Endothelial cell (in vitro differentiated cells): ENCODE measurements around the gene CSRP3. TPM values are rescaled to one million over a fixed set of nuclear protein-coding genes. Genes with fewer than 3 reads are reported as not detected.

ENCODE experiments used
- DNase-seq: peaks from one replicate; pipeline ENCODE4 v3.0.0; 2021; ENCODE audit warnings: low spot score
- H3K27ac Mint-ChIP-seq: one replicate; pipeline ENCODE4 v1.8.0; 2021; ENCODE audit warnings: mixed read lengths, inconsistent platforms; ENCODE audit not compliant: unreplicated experiment
- H3K27me3 Mint-ChIP-seq: one replicate; pipeline ENCODE4 v1.8.0; 2021; ENCODE audit warnings: mild to moderate bottlenecking, moderate library complexity, mixed read lengths, inconsistent platforms; ENCODE audit not compliant: unreplicated experiment
- H3K36me3 Mint-ChIP-seq: one replicate; pipeline ENCODE4 v1.8.0; 2021; ENCODE audit warnings: mild to moderate bottlenecking, low read depth, mixed read lengths, inconsistent platforms; ENCODE audit not compliant: unreplicated experiment
- H3K4me1 Mint-ChIP-seq: one replicate; pipeline ENCODE4 v1.8.0; 2021; ENCODE audit warnings: mild to moderate bottlenecking, mixed read lengths, inconsistent platforms; ENCODE audit not compliant: unreplicated experiment
- H3K4me3 Mint-ChIP-seq: one replicate; pipeline ENCODE4 v1.8.0; 2021; ENCODE audit warnings: mild to moderate bottlenecking, mixed read lengths, inconsistent platforms; ENCODE audit not compliant: unreplicated experiment
- H3K9me3 Mint-ChIP-seq: one replicate; pipeline ENCODE4 v1.8.0; 2021; ENCODE audit warnings: mixed read lengths, inconsistent platforms; ENCODE audit not compliant: unreplicated experiment
- total RNA-seq: library from RNA; stranded (reverse); fragmentation: NEBNext Ultra II Directional; extraction: Animal tissue kit (Norgen Biotek cat#: 25700); gene quantifications from one replicate; pipeline ENCODE4 v1.2.1, GENCODE V29; 2021; ENCODE audit not compliant: unreplicated experiment
- TF ChIP-seq, protein P1 (sequence below): fragments of 200-600 bp; sonication (generic); IDR thresholded peaks from one replicate; pipeline ENCODE4 v1.5.0; 2021; ENCODE audit warnings: antibody characterized with exemption; ENCODE audit not compliant: unreplicated experiment

CSRP3 gene
- total RNA-seq, 1 donor from 2014 or later: not detected

DNA sequence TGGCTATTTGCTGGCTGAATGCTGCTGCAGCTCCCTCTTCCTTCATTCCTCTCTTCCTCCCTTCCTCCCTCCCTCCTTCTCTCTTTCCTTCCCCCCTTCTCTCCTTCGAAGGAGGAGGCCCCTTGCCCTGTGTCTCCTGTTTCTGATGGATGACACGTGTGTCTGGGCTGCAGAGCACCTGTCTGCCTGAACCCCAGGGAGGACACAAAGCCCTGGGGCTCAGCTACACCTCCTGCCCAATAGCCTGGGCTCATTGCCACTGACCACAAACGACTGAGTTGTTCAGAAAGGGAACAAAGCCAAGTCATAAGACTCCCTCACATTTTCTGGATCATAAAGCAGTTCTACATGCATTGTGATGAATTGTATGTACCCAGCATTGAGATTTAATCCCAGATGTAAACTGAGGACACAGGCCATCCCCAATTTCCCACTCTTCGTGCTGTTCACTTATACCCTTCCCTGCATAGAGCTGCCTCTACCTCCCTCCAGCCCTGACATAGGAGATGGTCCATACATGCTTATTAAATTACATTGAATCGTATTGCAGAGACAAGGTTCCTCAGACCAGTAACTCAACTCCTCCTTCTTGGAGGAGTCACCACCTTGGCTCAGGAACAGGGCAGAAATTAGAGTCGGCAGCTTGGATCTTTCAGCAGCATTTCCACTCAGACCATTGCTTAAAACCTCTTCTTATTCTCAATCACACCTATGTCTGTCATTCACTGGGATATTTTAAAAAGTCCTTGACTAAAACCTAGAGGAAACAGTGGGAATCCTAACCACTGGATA is 1.2 kb downstream of the CSRP3 start:
- no peaks in the 10 kb centered on the region for H3K36me3 Mint-ChIP-seq
- H3K27ac Mint-ChIP-seq: no peak overlapping the region
- no peak overlapping the region for H3K4me3 Mint-ChIP-seq
- peaks cover 3% of the 10 kb centered on the region for H3K27me3 Mint-ChIP-seq
- peaks cover 10% of the 10 kb centered on the region for H3K4me1 Mint-ChIP-seq
- DNase-seq: no peak
- TF ChIP-seq, protein P1, sequence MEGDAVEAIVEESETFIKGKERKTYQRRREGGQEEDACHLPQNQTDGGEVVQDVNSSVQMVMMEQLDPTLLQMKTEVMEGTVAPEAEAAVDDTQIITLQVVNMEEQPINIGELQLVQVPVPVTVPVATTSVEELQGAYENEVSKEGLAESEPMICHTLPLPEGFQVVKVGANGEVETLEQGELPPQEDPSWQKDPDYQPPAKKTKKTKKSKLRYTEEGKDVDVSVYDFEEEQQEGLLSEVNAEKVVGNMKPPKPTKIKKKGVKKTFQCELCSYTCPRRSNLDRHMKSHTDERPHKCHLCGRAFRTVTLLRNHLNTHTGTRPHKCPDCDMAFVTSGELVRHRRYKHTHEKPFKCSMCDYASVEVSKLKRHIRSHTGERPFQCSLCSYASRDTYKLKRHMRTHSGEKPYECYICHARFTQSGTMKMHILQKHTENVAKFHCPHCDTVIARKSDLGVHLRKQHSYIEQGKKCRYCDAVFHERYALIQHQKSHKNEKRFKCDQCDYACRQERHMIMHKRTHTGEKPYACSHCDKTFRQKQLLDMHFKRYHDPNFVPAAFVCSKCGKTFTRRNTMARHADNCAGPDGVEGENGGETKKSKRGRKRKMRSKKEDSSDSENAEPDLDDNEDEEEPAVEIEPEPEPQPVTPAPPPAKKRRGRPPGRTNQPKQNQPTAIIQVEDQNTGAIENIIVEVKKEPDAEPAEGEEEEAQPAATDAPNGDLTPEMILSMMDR: no peak
- no peaks in the 10 kb centered on the region for H3K9me3 Mint-ChIP-seq

DNA sequence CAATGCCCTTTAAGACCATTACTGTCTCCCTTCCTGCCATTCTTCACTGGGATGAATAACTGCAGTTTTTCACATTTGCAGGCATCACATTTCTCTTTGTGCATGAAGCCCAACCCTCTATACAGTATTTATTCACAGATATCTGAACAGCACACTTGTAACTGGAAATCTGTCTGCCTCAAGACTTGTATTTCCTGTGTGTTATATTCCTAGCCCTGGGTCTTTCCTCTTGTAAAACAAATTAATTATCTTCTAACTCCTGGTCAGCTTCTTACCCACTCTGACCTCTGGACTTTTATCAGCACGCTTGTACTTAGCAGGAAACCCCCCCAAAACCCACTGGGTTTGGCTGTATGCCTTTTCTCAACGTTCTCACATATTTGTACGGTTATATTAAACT is 2.0 kb downstream of the CSRP3 start:
- Mint-ChIP-seq H3K9me3 (no peaks in the 10 kb centered on the region), H3K27ac (no peak overlapping the region), H3K36me3 (no peaks in the 10 kb centered on the region), H3K4me1 (peaks cover 10% of the 10 kb centered on the region), H3K4me3 (no peak overlapping the region), H3K27me3 (no peaks in the 10 kb centered on the region)
- TF ChIP-seq, protein P1: no peak
- DNase-seq: no peak

DNA sequence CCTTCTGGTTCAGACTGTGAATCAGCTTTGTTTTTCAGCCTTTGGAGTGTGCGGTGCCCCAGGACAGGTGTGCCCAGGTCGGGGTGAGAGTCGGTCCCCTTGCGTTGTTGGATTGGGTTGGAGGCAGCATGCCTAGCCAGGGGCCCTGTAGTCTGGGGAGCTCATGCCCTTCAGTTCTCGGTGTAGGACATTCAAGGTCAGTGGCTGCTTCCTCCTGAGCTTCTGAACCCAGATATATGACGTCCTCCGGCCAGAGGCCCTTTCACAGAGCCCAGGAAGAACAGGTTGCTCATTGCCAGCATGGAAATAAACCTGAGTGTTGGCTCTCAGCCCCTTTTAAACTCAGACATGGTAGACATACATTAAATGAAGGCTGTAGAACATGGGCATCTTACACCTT is 2.7 kb downstream of the CSRP3 start:
- no peak overlapping the region for H3K27ac Mint-ChIP-seq
- TF ChIP-seq, protein P1: no peak
- no peaks in the 10 kb centered on the region for H3K9me3 Mint-ChIP-seq
- DNase-seq: no peak
- peaks cover 10% of the 10 kb centered on the region for H3K4me1 Mint-ChIP-seq
- H3K27me3 Mint-ChIP-seq: no peaks in the 10 kb centered on the region
- H3K4me3 Mint-ChIP-seq: no peak overlapping the region
- no peaks in the 10 kb centered on the region for H3K36me3 Mint-ChIP-seq

DNA sequence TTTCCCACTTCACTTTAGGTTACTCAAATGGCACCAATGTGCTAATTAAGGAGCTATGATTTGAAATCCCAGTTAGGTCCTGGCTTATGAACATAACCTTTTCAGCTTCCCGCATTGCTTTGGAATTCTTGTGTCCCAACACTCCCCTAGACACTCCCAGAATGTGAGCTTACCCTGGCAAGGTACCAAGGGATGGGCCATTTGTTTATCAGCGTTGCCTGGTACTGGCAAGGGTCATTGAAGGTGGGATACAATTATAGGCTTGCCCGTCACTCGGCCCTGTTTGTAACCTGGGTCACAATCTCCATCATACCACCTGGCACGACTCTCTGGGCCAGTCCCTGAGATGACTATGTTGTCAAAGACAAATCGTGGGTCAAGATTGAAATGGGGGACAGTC is 5.4 kb downstream of the CSRP3 start:
- DNase-seq: no peak
- Mint-ChIP-seq H3K4me1 (peaks cover 10% of the 10 kb centered on the region), H3K9me3 (no peaks in the 10 kb centered on the region), H3K4me3 (no peak overlapping the region), H3K36me3 (no peaks in the 10 kb centered on the region), H3K27ac (no peak overlapping the region), H3K27me3 (peaks cover 2% of the 10 kb centered on the region)
- TF ChIP-seq, protein P1: no peak

DNA sequence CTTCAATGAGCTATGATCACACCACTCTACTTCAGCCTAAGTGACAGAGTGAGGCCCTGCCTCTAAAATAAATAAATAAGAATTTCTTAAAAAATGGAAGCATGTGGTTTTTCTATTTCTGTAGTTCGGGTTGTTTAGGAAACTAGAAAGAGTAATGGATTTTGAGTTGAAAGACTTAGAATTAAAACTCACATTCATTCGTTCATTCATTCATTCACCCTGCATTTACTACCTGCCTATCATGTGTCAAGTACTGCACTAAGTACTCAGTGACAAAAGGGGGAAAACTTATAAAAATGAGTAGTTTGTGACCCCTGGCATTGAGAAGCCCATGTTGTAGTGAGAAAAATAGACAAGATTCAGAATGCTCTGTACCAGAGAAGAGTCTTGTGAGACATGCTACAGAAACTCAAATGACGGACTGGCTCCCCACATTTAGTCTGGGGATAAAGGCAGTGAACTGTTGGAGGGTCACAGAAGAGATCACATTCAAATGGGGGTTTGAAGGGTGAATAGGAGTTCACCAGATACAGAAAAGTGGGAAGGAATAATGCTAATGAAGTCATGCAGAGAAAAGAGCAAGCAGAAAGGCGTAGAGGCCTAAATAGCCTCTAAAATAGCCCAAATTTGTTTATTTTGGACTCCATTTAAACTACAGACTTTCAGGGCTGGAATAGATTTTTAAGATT is 7.0 kb downstream of the CSRP3 start:
- no peaks in the 10 kb centered on the region for H3K9me3 Mint-ChIP-seq
- no peak for DNase-seq
- no peak overlapping the region for H3K27ac Mint-ChIP-seq
- H3K27me3 Mint-ChIP-seq: peaks cover 2% of the 10 kb centered on the region
- no peaks in the 10 kb centered on the region for H3K36me3 Mint-ChIP-seq
- TF ChIP-seq, protein P1: no peak
- H3K4me3 Mint-ChIP-seq: no peak overlapping the region
- peaks cover 11% of the 10 kb centered on the region for H3K4me1 Mint-ChIP-seq
